Measurements from ENCODE around the gene LINGO1. TPM values are rescaled to one million over a fixed set of nuclear protein-coding genes. Genes with fewer than 3 reads are reported as not detected.

The LINGO1 gene
- polyA plus RNA-seq, 1 of the 3 experiments (the other 2 are of a cell fraction) = 0.56 TPM

GRCh38 chr15:77657634-77658238 is 25.0 kb upstream of the LINGO1 start:
- ChIA-PET POLR2A (no interaction called here), CTCF (interaction anchor here (1.7 to 15.9 kb wide), 5 partner anchors 12 to 540 kb away, joined by 4 to 230 read pairs (median 63); partner anchors contain the start of gene LINGO1)
- 68% methylated on average over 17 of the region's 23 CpGs for WGBS (ENCODE audit: low lambda C conversion rate)
- Histone ChIP-seq H3K27ac (ENCODE audit: low read depth in 2 of 2, low read length in 1 of 2) (no peak overlapping the region), H3K4me1 (ENCODE audit: control insufficient read depth in 1 of 2, insufficient read depth in 2 of 2, low read depth in 1 of 2, low read length in 1 of 2) (no peaks in the 10 kb centered on the region), H3K9ac (no peak overlapping the region), H3K9me3 (no peaks in the 10 kb centered on the region), H3K27me3 (ENCODE audit: insufficient read depth) (peaks cover 28% of the 10 kb centered on the region; the same call in 1 of the 2 replicates), H3K4me2 (no peak overlapping the region), H3K4me3 (ENCODE audit: low read depth in 2 of 2, low read length in 1 of 2) (no peak overlapping the region), H3K79me2 (ENCODE audit: insufficient read depth) (no peaks in the 10 kb centered on the region), H3K36me3 (replicated peaks in 1 of 2; ENCODE audit: control insufficient read depth in 1 of 2, insufficient read depth in 2 of 2, low read length in 1 of 2) (no peaks in the 10 kb centered on the region), H4K20me1 (ENCODE audit: insufficient read depth) (no peaks in the 10 kb centered on the region), H3F3A (replicated peaks; ENCODE audit: insufficient read depth) (no peaks in the 10 kb centered on the region), H3K9me2 (no peaks in the 10 kb centered on the region), H2AFZ (ENCODE audit: low read depth) (no peak overlapping the region)
- DNase-seq = no peak
- TF ChIP-seq EP300 (IDR thresholded peaks at IDR 0.05; ENCODE audit: borderline replicate concordance in 1 of 2, low read depth in 1 of 2, low read length in 1 of 2) = no peak
- TF ChIP-seq RCOR1 (IDR thresholded peaks at IDR 0.05; ENCODE audit: low read length) = no peak
- TF ChIP-seq CHD2 (IDR thresholded peaks at IDR 0.05; ENCODE audit: low read length, partially characterized antibody) = no peak
- TF ChIP-seq PBX3 (IDR thresholded peaks at IDR 0.05) = no peak
- no peak for TF ChIP-seq SIN3A (IDR thresholded peaks at IDR 0.05; ENCODE audit: borderline replicate concordance, low read depth, low read length)
- TF ChIP-seq MAX (IDR thresholded peaks at IDR 0.05; ENCODE audit: low read depth) = no peak
- TF ChIP-seq ELF1 (IDR thresholded peaks at IDR 0.05) = no peak
- no peak for TF ChIP-seq TAF1 (IDR thresholded peaks at IDR 0.05; ENCODE audit: borderline replicate concordance, low read depth, low read length)
- no peak for TF ChIP-seq CTCF (IDR thresholded peaks at IDR 0.05)
- no peak for TF ChIP-seq FOXJ3 (CRISPR knock-in tag; IDR thresholded peaks at IDR 0.05)
- no peak for TF ChIP-seq RFX5 (IDR thresholded peaks at IDR 0.05; ENCODE audit: low read length)

GRCh38 chr15:77656294-77656693 is 23.6 kb upstream of the LINGO1 start:
- Histone ChIP-seq H3K36me3 (replicated peaks in 1 of 2; ENCODE audit: control insufficient read depth in 1 of 2, insufficient read depth in 2 of 2, low read length in 1 of 2) (no peaks in the 10 kb centered on the region), H3K79me2 (ENCODE audit: insufficient read depth) (no peaks in the 10 kb centered on the region), H2AFZ (ENCODE audit: low read depth) (no peak overlapping the region), H3K4me2 (no peak overlapping the region), H3F3A (replicated peaks; ENCODE audit: insufficient read depth) (no peaks in the 10 kb centered on the region), H4K20me1 (ENCODE audit: insufficient read depth) (no peaks in the 10 kb centered on the region), H3K9me3 (no peaks in the 10 kb centered on the region), H3K4me1 (ENCODE audit: control insufficient read depth in 1 of 2, insufficient read depth in 2 of 2, low read depth in 1 of 2, low read length in 1 of 2) (no peaks in the 10 kb centered on the region), H3K27ac (ENCODE audit: low read depth in 2 of 2, low read length in 1 of 2) (no peak overlapping the region), H3K4me3 (ENCODE audit: low read depth in 2 of 2, low read length in 1 of 2) (no peak overlapping the region), H3K27me3 (ENCODE audit: insufficient read depth) (peaks cover 35% of the 10 kb centered on the region), H3K9me2 (no peaks in the 10 kb centered on the region), H3K9ac (no peak overlapping the region)
- POLR2A ChIA-PET = interaction anchor here (1.0 kb wide), 1 partner anchor 11 kb away, joined by 4 read pairs; no protein-coding TSS in a partner anchor
- CTCF ChIA-PET = interaction anchor here (0.8 to 15.9 kb wide), 7 partner anchors 8 to 538 kb away, joined by 3 to 230 read pairs (median 8); partner anchors contain the start of gene LINGO1
- 60% methylated on average over 11 of the region's 12 CpGs for WGBS (ENCODE audit: low lambda C conversion rate)
- DNase-seq = no peak
- TF ChIP-seq RXRA (IDR thresholded peaks at IDR 0.05; ENCODE audit: borderline replicate concordance, low read depth) (no peak), RCOR1 (IDR thresholded peaks at IDR 0.05; ENCODE audit: low read length) (no peak), PBX3 (IDR thresholded peaks at IDR 0.05) (no peak), IRF3 (IDR thresholded peaks at IDR 0.05; ENCODE audit: low read depth, low read length) (no peak), GABPA (IDR thresholded peaks at IDR 0.05; ENCODE audit: low read depth) (no peak), POLR2AphosphoS5 (IDR thresholded peaks at IDR 0.05; ENCODE audit: low read depth, low read length) (no peak), SIN3A (IDR thresholded peaks at IDR 0.05; ENCODE audit: borderline replicate concordance, low read depth, low read length) (no peak), CTCF (IDR thresholded peaks at IDR 0.05) (no peak)

Measured in SK-N-SH (cell line).